ENCODE results near the gene LAMC3.

The LAMC3 gene

GRCh38 chr9:131126059-131126426 lies 117.1 kb downstream of the LAMC3 start:
- peak overlapping the region; percentile 97 for H3K9ac ChIP-seq (ENCODE audit: low read depth in 1 of 2, low read length in 2 of 2)
- peaks cover 29 to 35% of the 10 kb centered on the region in 2 donors for H3K36me3 ChIP-seq (ENCODE audit: control insufficient read depth in 1 of 2, insufficient read depth in 2 of 2, low read length in 2 of 2)
- H3K9me3 ChIP-seq (ENCODE audit: control insufficient read depth in 1 of 2, low read length in 2 of 2), result no peaks in the 10 kb centered on the region
- peaks cover 10 to 18% of the 10 kb centered on the region in 2 donors for H3K4me1 ChIP-seq (ENCODE audit: control insufficient read depth in 1 of 2, insufficient read depth in 2 of 2, low read length in 2 of 2)
- peak overlapping the region; percentile 94 to 99 for H3K4me3 ChIP-seq (ENCODE audit: low read depth in 1 of 2, low read length in 2 of 2)
- H3K27ac ChIP-seq (ENCODE audit: low read depth, low read length), result no peak overlapping the region
- H3K27me3 ChIP-seq (ENCODE audit: control insufficient read depth in 1 of 2, insufficient read depth in 2 of 2, low read length in 2 of 2), result no peaks in the 10 kb centered on the region

DNA sequence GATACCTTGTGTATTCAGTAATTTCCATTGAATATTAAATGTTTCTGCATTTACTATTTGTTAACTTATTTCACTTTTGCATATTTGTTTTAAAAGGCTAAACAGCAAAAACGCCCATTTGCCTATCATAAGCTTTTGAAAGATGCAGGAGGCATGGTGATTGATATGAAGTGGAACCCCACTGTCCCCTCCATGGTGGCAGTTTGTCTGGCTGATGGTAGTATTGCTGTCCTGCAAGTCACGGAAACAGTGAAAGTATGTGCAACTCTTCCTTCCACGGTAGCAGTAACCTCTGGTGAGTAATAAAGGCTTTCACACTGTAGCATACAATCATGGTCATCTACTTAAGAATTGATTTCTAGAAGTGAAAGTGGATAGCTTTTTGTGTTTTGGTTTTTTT lies 120.2 kb downstream of the LAMC3 start:
- no peaks in the 10 kb centered on the region for H3K9me3 ChIP-seq (ENCODE audit: control insufficient read depth in 1 of 2, low read length in 2 of 2)
- no peak overlapping the region for H3K9ac ChIP-seq (ENCODE audit: low read depth in 1 of 2, low read length in 2 of 2)
- no peaks in the 10 kb centered on the region for H3K27me3 ChIP-seq (ENCODE audit: control insufficient read depth in 1 of 2, insufficient read depth in 2 of 2, low read length in 2 of 2)
- H3K4me3 ChIP-seq (ENCODE audit: low read depth in 1 of 2, low read length in 2 of 2), result no peak overlapping the region
- H3K4me1 ChIP-seq (ENCODE audit: control insufficient read depth in 1 of 2, insufficient read depth in 2 of 2, low read length in 2 of 2), result peaks cover 6 to 18% of the 10 kb centered on the region in 2 donors
- H3K36me3 ChIP-seq (ENCODE audit: control insufficient read depth in 1 of 2, insufficient read depth in 2 of 2, low read length in 2 of 2), result peaks cover 40 to 64% of the 10 kb centered on the region in 2 donors
- H3K27ac ChIP-seq (ENCODE audit: low read depth, low read length), result no peak overlapping the region

DNA sequence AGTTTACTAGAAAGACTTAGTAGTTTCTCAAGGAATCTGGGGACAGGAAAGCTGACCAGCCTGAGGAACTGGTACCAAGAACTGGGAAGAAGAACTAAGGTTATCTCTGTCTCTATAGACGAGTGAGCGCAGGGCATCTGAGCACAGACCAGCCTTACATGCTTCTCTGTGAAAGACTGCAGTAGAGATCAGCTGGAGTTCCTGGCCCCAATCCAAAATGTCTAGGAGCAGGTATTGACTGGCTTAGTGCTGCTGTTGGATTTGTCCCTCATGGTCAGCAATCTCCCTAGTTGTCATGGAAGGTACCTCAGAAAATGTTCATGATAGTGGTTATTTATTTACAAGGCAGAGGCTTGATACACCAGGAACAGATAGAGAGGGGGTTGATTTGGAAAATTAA lies 129.7 kb downstream of the LAMC3 start:
- H3K4me3 ChIP-seq (ENCODE audit: low read depth in 1 of 2, low read length in 2 of 2), result no peak overlapping the region
- H3K27ac ChIP-seq (ENCODE audit: low read depth, low read length), result no peak overlapping the region
- peaks cover 47 to 94% of the 10 kb centered on the region in 2 donors for H3K36me3 ChIP-seq (ENCODE audit: control insufficient read depth in 1 of 2, insufficient read depth in 2 of 2, low read length in 2 of 2)
- no peak overlapping the region for H3K9ac ChIP-seq (ENCODE audit: low read depth in 1 of 2, low read length in 2 of 2)
- no peaks in the 10 kb centered on the region for H3K9me3 ChIP-seq (ENCODE audit: control insufficient read depth in 1 of 2, low read length in 2 of 2)
- H3K27me3 ChIP-seq (ENCODE audit: control insufficient read depth in 1 of 2, insufficient read depth in 2 of 2, low read length in 2 of 2), result no peaks in the 10 kb centered on the region
- H3K4me1 ChIP-seq (ENCODE audit: control insufficient read depth in 1 of 2, insufficient read depth in 2 of 2, low read length in 2 of 2), result no peaks in the 10 kb centered on the region

DNA sequence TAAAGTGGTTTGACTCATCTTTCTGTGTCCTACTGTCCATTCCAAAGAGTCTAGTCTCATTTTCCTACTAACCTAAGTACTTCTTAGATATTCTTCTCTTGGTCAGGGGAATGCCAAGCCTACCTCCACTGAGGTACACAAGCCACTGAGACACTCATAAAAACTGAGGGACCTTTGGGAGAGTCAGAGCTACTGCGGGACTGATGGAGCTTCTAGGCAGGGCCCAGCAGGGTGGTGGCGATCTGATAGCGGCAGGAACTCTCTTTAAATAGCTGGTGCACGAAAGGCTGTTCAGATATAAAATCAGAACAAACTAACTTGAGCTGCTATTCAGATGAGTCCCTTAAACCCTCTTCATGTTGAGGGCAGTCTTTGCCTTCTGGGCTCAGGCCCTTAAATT lies 131.1 kb downstream of the LAMC3 start:
- Histone ChIP-seq H3K27me3 (ENCODE audit: control insufficient read depth in 1 of 2, insufficient read depth in 2 of 2, low read length in 2 of 2) (no peaks in the 10 kb centered on the region), H3K4me1 (ENCODE audit: control insufficient read depth in 1 of 2, insufficient read depth in 2 of 2, low read length in 2 of 2) (no peaks in the 10 kb centered on the region), H3K36me3 (ENCODE audit: control insufficient read depth in 1 of 2, insufficient read depth in 2 of 2, low read length in 2 of 2) (peaks cover 50 to 94% of the 10 kb centered on the region in 2 donors), H3K9ac (ENCODE audit: low read depth in 1 of 2, low read length in 2 of 2) (no peak overlapping the region), H3K4me3 (ENCODE audit: low read depth in 1 of 2, low read length in 2 of 2) (no peak overlapping the region), H3K27ac (ENCODE audit: low read depth, low read length) (no peak overlapping the region), H3K9me3 (ENCODE audit: control insufficient read depth in 1 of 2, low read length in 2 of 2) (no peaks in the 10 kb centered on the region)

- no peak overlapping the region for H3K9ac ChIP-seq (ENCODE audit: low read depth in 1 of 2, low read length in 2 of 2)
- no peaks in the 10 kb centered on the region for H3K9me3 ChIP-seq (ENCODE audit: control insufficient read depth in 1 of 2, low read length in 2 of 2)
- H3K36me3 ChIP-seq (ENCODE audit: control insufficient read depth in 1 of 2, insufficient read depth in 2 of 2, low read length in 2 of 2), result peaks cover 55 to 94% of the 10 kb centered on the region in 2 donors
- H3K4me3 ChIP-seq (ENCODE audit: low read depth in 1 of 2, low read length in 2 of 2), result no peak overlapping the region
- H3K4me1 ChIP-seq (ENCODE audit: control insufficient read depth in 1 of 2, insufficient read depth in 2 of 2, low read length in 2 of 2), result no peaks in the 10 kb centered on the region
- no peak overlapping the region for H3K27ac ChIP-seq (ENCODE audit: low read depth, low read length)
- no peaks in the 10 kb centered on the region for H3K27me3 ChIP-seq (ENCODE audit: control insufficient read depth in 1 of 2, insufficient read depth in 2 of 2, low read length in 2 of 2)
Observed at GRCh38 chr9:131140550-131140949, 131.6 kb downstream of the LAMC3 start.

DNA sequence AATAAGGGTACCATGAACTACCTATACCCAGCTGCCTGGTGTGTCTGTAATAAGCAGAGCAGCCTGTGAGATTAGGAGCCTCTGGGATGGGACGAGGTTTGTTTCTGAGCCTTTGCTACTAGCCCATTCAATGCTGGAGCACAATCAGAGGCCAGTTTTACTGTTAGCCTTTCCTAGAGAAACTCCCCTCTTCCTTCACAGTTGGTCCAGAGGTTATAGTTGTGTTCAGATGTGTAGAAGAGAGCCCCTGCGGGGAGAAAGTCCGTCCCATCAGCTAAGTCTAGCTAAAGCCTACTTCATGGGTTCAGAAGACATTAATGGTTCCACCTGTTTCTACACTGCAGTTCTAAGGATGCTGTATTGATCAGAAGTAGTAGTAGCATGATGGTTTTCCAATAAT lies 133.2 kb downstream of the LAMC3 start:
- Histone ChIP-seq H3K9ac (ENCODE audit: low read depth in 1 of 2, low read length in 2 of 2) (no peak overlapping the region), H3K27ac (ENCODE audit: low read depth, low read length) (no peak overlapping the region), H3K9me3 (ENCODE audit: control insufficient read depth in 1 of 2, low read length in 2 of 2) (no peaks in the 10 kb centered on the region), H3K4me3 (ENCODE audit: low read depth in 1 of 2, low read length in 2 of 2) (no peak overlapping the region), H3K36me3 (ENCODE audit: control insufficient read depth in 1 of 2, insufficient read depth in 2 of 2, low read length in 2 of 2) (peaks cover 44 to 94% of the 10 kb centered on the region in 2 donors), H3K27me3 (ENCODE audit: control insufficient read depth in 1 of 2, insufficient read depth in 2 of 2, low read length in 2 of 2) (no peaks in the 10 kb centered on the region), H3K4me1 (ENCODE audit: control insufficient read depth in 1 of 2, insufficient read depth in 2 of 2, low read length in 2 of 2) (no peaks in the 10 kb centered on the region)

Data from duodenal mucosa (tissue), 2 donors.